K562 (cell line): ENCODE measurements around the gene ANKS1A. TPM values are rescaled to one million over a fixed set of nuclear protein-coding genes. Genes with fewer than 3 reads are reported as not detected.
A peak's percentile ranks its signal among the peaks of the same experiment; 100 is the strongest.

Source experiments
- ATAC-seq: fragments of 200-7000 bp; cut with Tn5 transposase; 3 replicates; pipeline ENCODE4 v1.9.1; 2020; ENCODE audit warnings: moderate library complexity
- BruUV-seq: library from RNA; stranded (reverse); fragments of 400-500 nt; replicated peaks from 2 replicates; lab custom pipeline; 2021; lab: Mats Ljungman, UMichigan
- CTCF ChIA-PET: fragments of 300-600 bp; formaldehyde crosslinking; extraction: SDS; loops from one replicate; lab custom pipeline; 2021; ENCODE audit warnings: low intra/inter-chr PET ratio; lab: Yijun Ruan, JAX
- POLR2A ChIA-PET: fragments of 300-600, 350-650 bp; sonication (Branson Sonifier 250); formaldehyde crosslinking; extraction: SDS; loops from one replicate; lab custom pipeline; 2021; ENCODE audit warnings: antibody characterized with exemption, inconsistent platforms; lab: Yijun Ruan, JAX
- DNase-seq, 4 experiments: peaks; one replicate each; pipeline versions ENCODE4 v3.0.0 to v3.0.0-alpha.2; 2011 to 2018; ENCODE audit warnings: low spot score in 3 of 4, mixed read lengths in 3 of 4; ENCODE audit errors: extremely low read depth in 1 of 4
- FAIRE-seq: peaks from 2 replicates; lab custom pipeline; 2011; peaks lifted over from hg19 to GRCh38; lab: Jason Lieb, UNC
- H2AFZ ChIP-seq: 2 replicates; pipeline ENCODE4 v1.6.0; 2011; ENCODE audit warnings: low read depth, low read length, control low read depth, inconsistent platforms
- H3K27ac ChIP-seq: fragments of 200-600 bp; 3 replicates; pipeline ENCODE4 v1.8.0; 2011; ENCODE audit warnings: low read depth, mild to moderate bottlenecking, control low read depth, inconsistent platforms, low read length, moderate library complexity, mixed read lengths; ENCODE audit errors: extremely low read depth
- H3K27me3 ChIP-seq, 2 experiments: fragments of 300-600 bp in 1 of 2; 2 replicates in 1 of 2; 3 replicates in 1 of 2; pipeline versions ENCODE4 v1.6.0 to v1.8.0; 2011; ENCODE audit warnings: inconsistent platforms in 2 of 2, low read length in 2 of 2, mild to moderate bottlenecking in 1 of 2, mixed read lengths in 1 of 2, moderate library complexity in 1 of 2; ENCODE audit not compliant: control insufficient read depth in 2 of 2, insufficient read depth in 2 of 2
- H3K36me3 ChIP-seq: fragments of 300-600 bp; 3 replicates; pipeline ENCODE4 v1.8.0; 2011; ENCODE audit warnings: mild to moderate bottlenecking, low read length, inconsistent platforms; ENCODE audit not compliant: control insufficient read depth, insufficient read depth
- H3K4me1 ChIP-seq, 2 experiments: fragments of 200-600 bp in 1 of 2; replicated peaks in 1 of 2; 2 replicates in 1 of 2; 3 replicates in 1 of 2; pipeline versions ENCODE4 v1.5.1 to v1.8.0; 2011; ENCODE audit warnings: inconsistent platforms in 2 of 2, low read length in 2 of 2, mild to moderate bottlenecking in 1 of 2, mixed read lengths in 1 of 2, moderate library complexity in 1 of 2; ENCODE audit not compliant: control insufficient read depth in 2 of 2, insufficient read depth in 2 of 2
- H3K4me2 ChIP-seq: 2 replicates; pipeline ENCODE4 v1.6.1; 2011; ENCODE audit warnings: low read length, control low read depth, inconsistent platforms, mixed read lengths; ENCODE audit not compliant: insufficient read depth
- H3K4me3 ChIP-seq: fragments of 200-600 bp; sonication (generic), shearing (Covaris generic); 2 replicates; pipeline ENCODE4 v1.5.1; 2016; ENCODE audit warnings: control low read depth, inconsistent platforms
- H3K79me2 ChIP-seq: fragments of 200-600 bp; 3 replicates; pipeline ENCODE4 v1.8.0; 2011; ENCODE audit warnings: low read length, inconsistent platforms; ENCODE audit not compliant: control insufficient read depth, insufficient read depth
- H3K9ac ChIP-seq, 2 experiments: 2 replicates each; pipeline versions ENCODE4 v1.6.0 to v1.6.1; 2011; ENCODE audit warnings: low read depth in 2 of 2, low read length in 2 of 2, control low read depth in 1 of 2, inconsistent platforms in 1 of 2, mild to moderate bottlenecking in 1 of 2, mixed read lengths in 1 of 2; ENCODE audit not compliant: insufficient read depth in 1 of 2
- H3K9me1 ChIP-seq: one replicate; pipeline ENCODE4 v1.6.0; 2011; ENCODE audit warnings: inconsistent platforms, mild to moderate bottlenecking, low read length, moderate library complexity; ENCODE audit not compliant: control insufficient read depth, insufficient read depth
- H3K9me3 ChIP-seq: replicated peaks from 2 replicates; pipeline ENCODE4 v1.5.1; 2011; ENCODE audit warnings: low read depth, low read length, inconsistent platforms; ENCODE audit not compliant: control insufficient read depth, insufficient read depth
- H4K20me1 ChIP-seq: replicated peaks from 2 replicates; pipeline ENCODE4 v1.6.1; 2011; ENCODE audit warnings: low read length, inconsistent platforms, mixed read lengths; ENCODE audit not compliant: control insufficient read depth, insufficient read depth
- SRF ChIP-seq, 2 experiments: fragments of 250-450, 450-650 bp in 1 of 2; sonication (Bioruptor Pico) in 1 of 2; sonication (generic) in 1 of 2; formaldehyde crosslinking; IDR thresholded peaks; 2 replicates each; pipeline versions ENCODE4 v1.5.0 to v1.5.1; 2020 to 2022; ENCODE audit warnings: mild to moderate bottlenecking in 1 of 2, missing genetic modification reagents in 1 of 2
- ZNF318 ChIP-seq, 2 experiments: fragments of 450-650 bp; IDR thresholded peaks; 2 replicates each; pipeline ENCODE4 v1.6.1; 2016; ENCODE audit warnings: mild to moderate bottlenecking in 2 of 2, borderline replicate concordance in 1 of 2, low read depth in 1 of 2, moderate library complexity in 1 of 2
- ZNF699 ChIP-seq: fragments of 250-450 bp; sonication (Bioruptor Pico); IDR thresholded peaks from 2 replicates; pipeline ENCODE4 v1.8.0; 2021; ENCODE audit warnings: mild to moderate bottlenecking, moderate library complexity; ENCODE audit not compliant: insufficient replicate concordance
- WGBS: fragments of 100-300 bp; shearing (Covaris generic); methylation state at CpG from one replicate; pipeline ENCODE4 v1.1.6; 2016; ENCODE audit warnings: low coverage, mixed read lengths; ENCODE audit not compliant: insufficient coverage; ENCODE audit errors: missing lambda C conversion rate; 5-methylcytosine and 5-hydroxymethylcytosine counted together
- in situ Hi-C: fragments of 300-500 bp; cut with MboI; formaldehyde crosslinking; loops from 4 replicates; pipeline ENCODE4 v1.15.0; 2018; ENCODE audit warnings: inconsistent platforms, mixed read lengths
- intact Hi-C: fragments of 100-400 bp; cut with micrococcal nuclease; formaldehyde crosslinking; loops from 2 replicates; pipeline ENCODE4 v1.14.2; 2022
- polyA plus RNA-seq, 8 experiments: library from polyadenylated mRNA; depleted of rRNA in 4 of 8; stranded (reverse) in 5 of 8; unstranded in 3 of 8; fragments of >200 nt; fragmentation: Nextera tagmentation in 2 of 8; fragmentation: Illumina TruSeq in 1 of 8; extraction: Ambion mirVana in 2 of 8; extraction: Trizol in 1 of 8; gene quantifications; 2 replicates each; pipeline versions ENCODE4 v1.2.1 to v1.2.3, GENCODE V29; 2011 to 2014; ENCODE audit warnings: inconsistent platforms in 1 of 8, missing spikeins in 1 of 8
- total RNA-seq, 7 experiments: library from RNA; depleted of rRNA in 6 of 7; stranded (reverse); fragments of >200 nt in 6 of 7; fragmentation: Illumina TruSeq in 2 of 7; extraction: Trizol in 2 of 7; gene quantifications; 2 replicates each; pipeline versions ENCODE4 v1.2.1 to v1.2.3, GENCODE V29; 2011 to 2021; ENCODE audit warnings: low replicate concordance in 1 of 7

The ANKS1A gene
- total and polyA plus RNA-seq, 9 of the 15 experiments (the other 6 are each of a cell fraction or from before 2014, with no cell fraction given), result 1.1 to 13.8 (median 5.3) TPM

GRCh38 chr6:35139470-35139869, 250.4 kb downstream of the ANKS1A start:
- in situ Hi-C loops, result loop anchor here (5.0 to 25.0 kb wide), 3 partner anchors 147 to 965 kb away; partner anchors contain the start of gene PACSIN1
- POLR2A ChIA-PET, result interaction anchor here (0.6 to 1.0 kb wide), 8 partner anchors 11 to 860 kb away, joined by 3 to 4 read pairs (median 3); partner anchors contain the start of gene ANKS1A
- H3K79me2 ChIP-seq, result no peaks in the 10 kb centered on the region

More at GRCh38 chr6:35139470-35139869, 250.4 kb downstream of the ANKS1A start:
- no TSS peak for BruUV-seq
- no peak for FAIRE-seq
- no peak overlapping the region for H3K4me2 ChIP-seq
- peaks cover 3 to 12% of the 10 kb centered on the region in 2 experiments; a peak in 3 of 5 replicates for H3K27me3 ChIP-seq
- no peak for ATAC-seq
- no peak overlapping the region for H3K4me3 ChIP-seq
- no peak overlapping the region for H3K9ac ChIP-seq
- peaks cover 0 to 13% of the 10 kb centered on the region in 2 experiments; a peak in 2 of 5 replicates for H3K4me1 ChIP-seq
- CTCF ChIA-PET, result interaction anchor here (0.6 to 3.7 kb wide), 10 partner anchors 102 to 976 kb away, joined by 3 to 17 read pairs (median 4); partner anchors contain the start of gene SMIM29
- no peaks in the 10 kb centered on the region for H4K20me1 ChIP-seq
- no peaks in the 10 kb centered on the region for H3K9me1 ChIP-seq
- intact Hi-C loops, result loop anchor here (2.0 kb wide), 1 partner anchor 679 kb away; no protein-coding TSS in a partner anchor
- no peak for DNase-seq
- WGBS, result 0% methylated on average over 2 of the region's 2 CpGs
- no peak overlapping the region for H3K27ac ChIP-seq
- no peaks in the 10 kb centered on the region for H3K9me3 ChIP-seq
- no peak for TF ChIP-seq ZNF699 (CRISPR knock-in tag)
- TF ChIP-seq SRF (CRISPR knock-in tag; IDR thresholded peaks at IDR 0.05), result 0 out of 4 replicates have a peak, but pooled peaks of 1 of the 2 experiments have one; percentile 4
- 0 out of 4 replicates have a peak, but pooled peaks of 1 of the 2 experiments have one; percentile 45 for TF ChIP-seq ZNF318 (IDR thresholded peaks at IDR 0.05; ENCODE audit: borderline replicate concordance in 1 of 2, low read depth in 1 of 2)
- no peaks in the 10 kb centered on the region for H3K36me3 ChIP-seq
- H2AFZ ChIP-seq, result no peak overlapping the region
